Measurements from ENCODE around the gene TUNAR. TPM values are rescaled to one million over a fixed set of nuclear protein-coding genes. Genes with fewer than 3 reads are reported as not detected.
A peak's percentile ranks its signal among the peaks of the same experiment; 100 is the strongest.

TUNAR gene
- not detected in 3 replicates for total RNA-seq

GRCh38 chr14:95876761-95877538 lies at the start of gene TUNAR:
Gene TUNAR (plus strand): TSS chr14:95876832.
- no peaks in the 10 kb centered on the region for H3K9me3 Mint-ChIP-seq
- peaks cover 7% of the 10 kb centered on the region for H3K4me1 Mint-ChIP-seq
- no peak within 1 kb of the TSS for H3K27ac Mint-ChIP-seq
- TF ChIP-seq CTCF (IDR thresholded peaks at IDR 0.05; ENCODE audit: unreplicated experiment) = no peak
- DNase-seq (ENCODE audit: low spot score in 2 of 2, unreplicated experiment in 2 of 2) = no peak
- H3K4me3 Mint-ChIP-seq = peak within 1 kb of the TSS; percentile 63
- H3K36me3 Mint-ChIP-seq = no peaks in the 10 kb centered on the region
- peaks cover 92% of the 10 kb centered on the region for H3K27me3 Mint-ChIP-seq (ENCODE audit: low read depth)

DNA sequence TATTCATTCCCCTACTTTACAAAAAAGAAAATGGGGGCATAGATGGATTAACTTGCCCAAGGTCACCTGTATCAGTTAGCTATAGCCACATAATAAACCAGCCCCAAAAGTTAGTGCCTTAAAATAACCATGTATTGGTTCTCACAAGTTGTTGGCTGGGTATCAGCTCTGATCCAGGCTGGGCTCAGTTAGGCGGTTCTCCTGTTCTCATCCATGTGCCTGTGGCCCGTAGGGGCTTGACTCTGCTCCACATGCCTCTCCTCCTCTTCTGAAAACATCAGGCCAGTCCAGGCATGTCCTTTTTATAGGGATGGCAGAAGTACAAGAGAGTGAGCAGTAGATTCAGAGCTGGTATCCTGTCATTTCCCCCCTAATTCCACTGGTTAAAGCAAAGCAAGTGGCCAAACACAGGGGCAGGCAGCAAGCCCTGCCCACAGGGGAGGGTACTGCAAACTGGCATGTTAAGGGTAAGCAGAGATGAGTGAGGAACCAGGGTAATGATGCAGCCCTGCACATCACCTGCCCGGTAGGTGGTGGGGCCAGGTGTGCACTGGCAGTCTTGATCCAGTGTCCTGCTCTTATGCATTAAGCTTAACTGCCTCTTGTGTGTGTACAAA lies 47.9 kb upstream of the TUNAR start:
- H3K27me3 Mint-ChIP-seq (ENCODE audit: low read depth) = peaks cover 66% of the 10 kb centered on the region
- H3K4me1 Mint-ChIP-seq = no peaks in the 10 kb centered on the region
- DNase-seq (ENCODE audit: low spot score in 2 of 2, unreplicated experiment in 2 of 2) = no peak
- H3K27ac Mint-ChIP-seq = no peak overlapping the region
- no peak for TF ChIP-seq CTCF (IDR thresholded peaks at IDR 0.05; ENCODE audit: unreplicated experiment)
- no peak overlapping the region for H3K4me3 Mint-ChIP-seq
- H3K9me3 Mint-ChIP-seq = peaks cover 7% of the 10 kb centered on the region
- H3K36me3 Mint-ChIP-seq = no peaks in the 10 kb centered on the region

- H3K4me1 Mint-ChIP-seq = no peaks in the 10 kb centered on the region
- no peaks in the 10 kb centered on the region for H3K36me3 Mint-ChIP-seq
- DNase-seq (ENCODE audit: low spot score in 2 of 2, unreplicated experiment in 2 of 2) = no peak
- TF ChIP-seq CTCF (IDR thresholded peaks at IDR 0.05; ENCODE audit: unreplicated experiment) = no peak
- peaks cover 66% of the 10 kb centered on the region for H3K27me3 Mint-ChIP-seq (ENCODE audit: low read depth)
- H3K4me3 Mint-ChIP-seq = no peak overlapping the region
- no peak overlapping the region for H3K27ac Mint-ChIP-seq
- H3K9me3 Mint-ChIP-seq = peaks cover 7% of the 10 kb centered on the region
Observed at GRCh38 chr14:95829321-95829720, 47.3 kb upstream of the TUNAR start.

DNA sequence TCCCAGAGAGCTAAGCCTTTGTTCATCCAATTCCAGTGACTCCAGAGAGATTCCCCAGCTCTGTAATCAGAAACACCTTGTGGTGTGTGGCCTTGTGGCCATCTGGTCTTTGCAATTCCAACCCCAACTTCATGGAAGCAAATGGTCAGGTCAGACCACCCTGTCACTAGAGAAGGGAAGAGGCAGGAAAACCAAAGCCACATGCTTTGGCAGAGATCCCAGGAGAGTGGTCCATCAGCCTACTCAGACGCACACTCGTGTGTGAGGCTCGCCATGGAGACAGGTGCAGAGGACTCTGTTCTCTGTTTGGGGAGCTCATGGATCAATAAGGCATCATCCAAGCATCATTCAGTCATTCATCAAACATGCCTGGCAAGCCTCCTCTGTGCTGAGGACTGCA lies 46.2 kb upstream of the TUNAR start:
- H3K27ac Mint-ChIP-seq = no peak overlapping the region
- no peaks in the 10 kb centered on the region for H3K9me3 Mint-ChIP-seq
- H3K27me3 Mint-ChIP-seq (ENCODE audit: low read depth) = peaks cover 66% of the 10 kb centered on the region

DNA sequence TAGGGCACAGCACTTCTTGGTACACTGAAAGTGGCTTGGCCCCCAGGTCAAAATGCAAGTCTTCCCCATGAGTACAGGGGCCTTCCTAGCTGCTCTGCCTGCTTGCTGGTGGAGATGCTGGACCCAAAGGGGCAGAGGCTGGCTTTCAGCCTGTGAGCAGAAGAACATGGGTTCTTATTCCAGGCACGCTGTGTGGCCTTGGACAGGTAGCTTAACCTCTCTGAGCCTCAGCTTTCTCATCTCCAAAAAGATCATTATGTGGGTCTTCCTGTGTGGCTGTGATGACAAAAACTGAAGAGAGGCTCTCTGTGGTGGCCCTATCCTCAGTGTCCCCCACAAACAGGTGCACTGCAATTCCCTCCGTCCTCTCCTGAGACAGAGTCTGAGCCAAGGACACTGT lies 45.6 kb upstream of the TUNAR start:
- H3K27me3 Mint-ChIP-seq (ENCODE audit: low read depth) = peaks cover 61% of the 10 kb centered on the region
- H3K4me1 Mint-ChIP-seq = no peaks in the 10 kb centered on the region
- no peak overlapping the region for H3K4me3 Mint-ChIP-seq
- TF ChIP-seq CTCF (IDR thresholded peaks at IDR 0.05; ENCODE audit: unreplicated experiment) = no peak
- no peak for DNase-seq (ENCODE audit: low spot score in 2 of 2, unreplicated experiment in 2 of 2)
- H3K27ac Mint-ChIP-seq = no peak overlapping the region
- H3K9me3 Mint-ChIP-seq = no peaks in the 10 kb centered on the region
- H3K36me3 Mint-ChIP-seq = no peaks in the 10 kb centered on the region

More for the DNA sequence above, 46.2 kb upstream of the TUNAR start:
- Mint-ChIP-seq H3K36me3 (no peaks in the 10 kb centered on the region), H3K4me3 (no peak overlapping the region), H3K4me1 (no peaks in the 10 kb centered on the region)
- TF ChIP-seq CTCF (IDR thresholded peaks at IDR 0.05; ENCODE audit: unreplicated experiment) = no peak
- DNase-seq (ENCODE audit: low spot score in 2 of 2, unreplicated experiment in 2 of 2) = no peak
